Stimulated activated naive B cell treated with anti-CD40 and anti-IgM and Interleukin-4, amounts not matched to agents 10 μg/mL and 1 μg/mL and 100 μg/mL, for 72 hours (primary cell): ENCODE results near the gene CRADD.

Experiments
- ATAC-seq, 2 donors: fragments of 150-1000 bp; cut with Tn5 transposase; replicated peaks; 2 replicates each; pipeline ENCODE4 v1.10.0; 2021; ENCODE audit warnings: moderate library complexity in 1 of 2
- DNase-seq: peaks from one replicate; pipeline ENCODE4 v3.0.0; 2021
- H3K27ac Mint-ChIP-seq: one replicate; pipeline ENCODE4 v1.8.0; 2022; ENCODE audit warnings: mild to moderate bottlenecking, mixed read lengths
- H3K27me3 Mint-ChIP-seq, 2 donors: one replicate each; pipeline ENCODE4 v1.8.0; 2022; ENCODE audit warnings: mixed read lengths in 2 of 2
- H3K36me3 Mint-ChIP-seq, 2 donors: one replicate each; pipeline ENCODE4 v1.8.0; 2022; ENCODE audit warnings: mixed read lengths in 2 of 2, mild to moderate bottlenecking in 1 of 2
- H3K4me1 Mint-ChIP-seq, 2 donors: one replicate each; pipeline ENCODE4 v1.8.0; 2022; ENCODE audit warnings: mixed read lengths in 2 of 2, mild to moderate bottlenecking in 1 of 2
- H3K4me3 Mint-ChIP-seq, 2 donors: one replicate each; pipeline ENCODE4 v1.8.0; 2022; ENCODE audit warnings: mild to moderate bottlenecking in 2 of 2, mixed read lengths in 2 of 2, moderate library complexity in 1 of 2
- H3K9me3 Mint-ChIP-seq, 2 donors: one replicate each; pipeline ENCODE4 v1.8.0; 2022; ENCODE audit warnings: mixed read lengths in 2 of 2, mild to moderate bottlenecking in 1 of 2

CRADD gene

GRCh38 chr12:93756288-93756687 is 79.1 kb downstream of the CRADD start:
- ATAC-seq (no peak), DNase-seq (no peak)
- Mint-ChIP-seq H3K9me3 (peaks cover 13 to 14% of the 10 kb centered on the region in 2 donors), H3K27me3 (no peaks in the 10 kb centered on the region), H3K4me3 (no peak overlapping the region), H3K36me3 (peaks cover 14 to 23% of the 10 kb centered on the region in 2 donors), H3K27ac (no peak overlapping the region), H3K4me1 (peaks cover 12 to 20% of the 10 kb centered on the region in 2 donors)

- H3K27ac Mint-ChIP-seq: no peak overlapping the region
- peaks cover 8 to 9% of the 10 kb centered on the region in 2 donors for H3K9me3 Mint-ChIP-seq
- no peaks in the 10 kb centered on the region for H3K27me3 Mint-ChIP-seq
- H3K36me3 Mint-ChIP-seq: peaks cover 9 to 16% of the 10 kb centered on the region in 2 donors
- ATAC-seq: no peak
- peaks cover 14 to 26% of the 10 kb centered on the region in 2 donors for H3K4me1 Mint-ChIP-seq
- no peak overlapping the region for H3K4me3 Mint-ChIP-seq
- DNase-seq: no peak
Observed at GRCh38 chr12:93757792-93758694, 80.9 kb downstream of the CRADD start.

- H3K4me3 Mint-ChIP-seq: no peak overlapping the region
Observed at GRCh38 chr12:93758801-93759373, 81.7 kb downstream of the CRADD start.

GRCh38 chr12:93759512-93760081 is 82.4 kb downstream of the CRADD start:
- no peak for DNase-seq
- Mint-ChIP-seq H3K27ac (no peak overlapping the region), H3K27me3 (no peaks in the 10 kb centered on the region), H3K4me1 (peaks cover 16 to 28% of the 10 kb centered on the region in 2 donors), H3K4me3 (no peak overlapping the region), H3K36me3 (peaks cover 3 to 7% of the 10 kb centered on the region in 2 donors), H3K9me3 (peaks cover 3 to 4% of the 10 kb centered on the region in 2 donors)
- ATAC-seq: no peak

More at GRCh38 chr12:93758801-93759373, 81.7 kb downstream of the CRADD start:
- DNase-seq (no peak), ATAC-seq (no peak)
- Mint-ChIP-seq H3K9me3 (peaks cover 7 to 8% of the 10 kb centered on the region in 2 donors), H3K4me1 (peaks cover 14 to 28% of the 10 kb centered on the region in 2 donors), H3K27ac (no peak overlapping the region), H3K36me3 (peaks cover 9 to 12% of the 10 kb centered on the region in 2 donors), H3K27me3 (no peaks in the 10 kb centered on the region)

GRCh38 chr12:93760275-93760875 is 83.2 kb downstream of the CRADD start:
- no peak overlapping the region for H3K27ac Mint-ChIP-seq

GRCh38 chr12:93762059-93762719 is 85.0 kb downstream of the CRADD start:
- no peak for DNase-seq
- H3K9me3 Mint-ChIP-seq: no peaks in the 10 kb centered on the region
- no peak for ATAC-seq
- H3K27me3 Mint-ChIP-seq: no peaks in the 10 kb centered on the region
- peaks cover 0 to 3% of the 10 kb centered on the region in 2 donors for H3K36me3 Mint-ChIP-seq
- no peak overlapping the region for H3K27ac Mint-ChIP-seq
- peaks cover 17 to 38% of the 10 kb centered on the region in 2 donors for H3K4me1 Mint-ChIP-seq
- H3K4me3 Mint-ChIP-seq: no peak overlapping the region

More at GRCh38 chr12:93760275-93760875, 83.2 kb downstream of the CRADD start:
- H3K36me3 Mint-ChIP-seq: peaks cover 0 to 3% of the 10 kb centered on the region in 2 donors
- no peak for ATAC-seq
- H3K4me3 Mint-ChIP-seq: no peak overlapping the region
- H3K27me3 Mint-ChIP-seq: no peaks in the 10 kb centered on the region
- no peak for DNase-seq
- H3K9me3 Mint-ChIP-seq: no peaks in the 10 kb centered on the region
- peaks cover 16 to 28% of the 10 kb centered on the region in 2 donors for H3K4me1 Mint-ChIP-seq

- Mint-ChIP-seq H3K27me3 (no peaks in the 10 kb centered on the region), H3K4me1 (peaks cover 16 to 40% of the 10 kb centered on the region in 2 donors)
- no peak for DNase-seq
Observed at GRCh38 chr12:93762912-93763553, 85.9 kb downstream of the CRADD start.

GRCh38 chr12:93763746-93764147 is 86.6 kb downstream of the CRADD start:
- DNase-seq (no peak), ATAC-seq (no peak)
- Mint-ChIP-seq H3K9me3 (no peaks in the 10 kb centered on the region), H3K36me3 (peaks cover 0 to 3% of the 10 kb centered on the region in 2 donors), H3K27ac (no peak overlapping the region), H3K27me3 (no peaks in the 10 kb centered on the region), H3K4me1 (peaks cover 16 to 40% of the 10 kb centered on the region in 2 donors), H3K4me3 (no peak overlapping the region)

More at GRCh38 chr12:93762912-93763553, 85.9 kb downstream of the CRADD start:
- Mint-ChIP-seq H3K36me3 (peaks cover 0 to 3% of the 10 kb centered on the region in 2 donors), H3K4me3 (no peak overlapping the region), H3K27ac (no peak overlapping the region), H3K9me3 (no peaks in the 10 kb centered on the region)
- ATAC-seq: no peak

GRCh38 chr12:93766371-93766770 is 89.2 kb downstream of the CRADD start:
- Mint-ChIP-seq H3K4me1 (peaks cover 6 to 24% of the 10 kb centered on the region in 2 donors), H3K36me3 (peaks cover 4 to 5% of the 10 kb centered on the region in 2 donors), H3K4me3 (no peak overlapping the region), H3K27ac (no peak overlapping the region), H3K9me3 (peaks cover 0 to 2% of the 10 kb centered on the region in 2 donors), H3K27me3 (no peaks in the 10 kb centered on the region)
- DNase-seq: no peak
- ATAC-seq: no peak

GRCh38 chr12:93766796-93767523 is 89.8 kb downstream of the CRADD start:
- peaks cover 4 to 5% of the 10 kb centered on the region in 2 donors for H3K36me3 Mint-ChIP-seq
- H3K27me3 Mint-ChIP-seq: no peaks in the 10 kb centered on the region
- DNase-seq (no peak), ATAC-seq (peak; percentile 70)
- H3K9me3 Mint-ChIP-seq: peaks cover 0 to 2% of the 10 kb centered on the region in 2 donors
- H3K4me1 Mint-ChIP-seq: peaks cover 5 to 24% of the 10 kb centered on the region in 2 donors
- H3K4me3 Mint-ChIP-seq: no peak overlapping the region
- no peak overlapping the region for H3K27ac Mint-ChIP-seq

GRCh38 chr12:93767524-93767863 is 90.3 kb downstream of the CRADD start:
- peak; percentile 22 to 27 for ATAC-seq
- Mint-ChIP-seq H3K27ac (no peak overlapping the region), H3K4me1 (peaks cover 5 to 29% of the 10 kb centered on the region in 2 donors), H3K27me3 (no peaks in the 10 kb centered on the region), H3K4me3 (no peak overlapping the region), H3K9me3 (peaks cover 0 to 2% of the 10 kb centered on the region in 2 donors), H3K36me3 (peaks cover 4 to 5% of the 10 kb centered on the region in 2 donors)
- DNase-seq: no peak

- Mint-ChIP-seq H3K27me3 (no peaks in the 10 kb centered on the region), H3K4me3 (no peak overlapping the region), H3K4me1 (peaks cover 8 to 26% of the 10 kb centered on the region in 2 donors), H3K9me3 (peaks cover 5 to 6% of the 10 kb centered on the region in 2 donors), H3K36me3 (peaks cover 8 to 19% of the 10 kb centered on the region in 2 donors), H3K27ac (no peak overlapping the region)
- ATAC-seq (no peak), DNase-seq (no peak)
Observed at GRCh38 chr12:93772003-93772700, 95.0 kb downstream of the CRADD start.
